GM21515 (cell line): ENCODE data around the gene RPS19.
"Not testable (repeated sequence)": the region's sequence is repeated elsewhere in the genome, so short reads cannot be mapped to it uniquely, and the experiment has no call there.

Experiments
- ATAC-seq: cut with Tn5 transposase; IDR thresholded peaks from one replicate; pipeline ENCODE4 v1.9.1; 2021; ENCODE audit not compliant: unreplicated experiment

Gene RPS19

GRCh38 chr19:41912899-41913537, 53.0 kb downstream of the RPS19 start:
- ATAC-seq = no peak

DNA sequence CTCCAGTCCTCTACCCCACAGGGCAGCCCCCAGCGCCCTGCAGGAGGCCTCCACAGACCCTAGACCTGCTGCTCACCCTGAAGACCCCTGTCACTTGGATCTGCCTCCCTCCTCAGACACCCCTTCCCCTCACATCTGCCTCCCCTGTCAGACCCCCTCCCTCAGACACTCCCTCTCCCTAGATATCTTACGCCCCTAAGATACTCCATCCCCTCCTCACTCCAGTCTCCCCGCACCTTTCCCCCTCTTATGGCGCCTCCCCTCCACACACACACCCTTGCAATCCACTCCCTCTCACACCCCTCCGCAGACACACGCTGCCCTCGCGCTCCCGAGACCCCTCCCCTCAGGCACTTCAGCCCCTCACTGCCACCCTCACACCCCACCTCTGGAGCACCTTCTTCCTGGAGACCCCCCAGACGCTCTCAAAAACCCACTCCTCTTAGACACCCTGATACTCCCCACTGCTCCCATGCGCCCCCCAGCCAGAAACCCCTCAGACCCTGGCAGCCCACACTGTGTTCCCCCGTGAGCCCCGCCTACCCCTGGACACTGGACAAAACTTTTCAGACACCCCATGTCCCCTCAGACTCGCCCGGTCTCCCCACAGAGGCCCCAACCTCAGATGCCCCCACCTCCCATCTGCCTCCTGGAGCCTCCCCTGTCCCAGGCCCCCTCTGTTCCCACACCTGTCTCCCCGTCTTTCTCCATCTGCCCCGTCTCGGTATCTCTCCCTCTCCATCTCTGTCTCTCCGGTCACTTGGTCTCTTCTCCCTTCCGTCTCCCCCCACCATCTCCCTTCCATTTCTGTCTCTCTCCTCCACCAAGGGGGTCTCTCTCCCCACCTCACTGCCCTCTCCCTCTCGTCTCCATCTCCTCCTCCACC, 53.7 kb downstream of the RPS19 start:
- ATAC-seq = no peak

DNA sequence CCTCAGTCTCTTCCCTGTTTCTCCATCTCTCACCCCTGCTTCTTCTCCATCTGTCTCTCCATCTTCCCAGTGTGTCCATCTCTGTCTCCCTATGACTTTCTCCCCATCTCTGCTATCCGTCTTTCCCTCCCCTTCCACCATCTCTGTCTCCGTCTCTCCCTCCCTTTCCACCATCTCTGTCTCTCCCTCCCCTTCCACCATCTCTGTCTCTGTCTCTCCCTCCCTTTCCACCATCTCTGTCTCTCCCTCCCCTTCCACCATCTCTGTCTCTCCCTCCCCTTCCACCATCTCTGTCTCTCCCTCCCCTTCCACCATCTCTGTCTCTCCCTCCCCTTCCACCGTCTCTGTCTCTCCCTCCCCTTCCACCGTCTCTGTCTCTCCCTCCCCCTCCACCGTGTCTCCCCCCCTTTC, 54.4 kb downstream of the RPS19 start:
- not testable (repeated sequence) for ATAC-seq

- no peak for ATAC-seq
Observed at GRCh38 chr19:41915021-41915775, 55.1 kb downstream of the RPS19 start.

GRCh38 chr19:41915776-41916414, 55.8 kb downstream of the RPS19 start:
- no peak for ATAC-seq

- no peak for ATAC-seq
Observed at GRCh38 chr19:41917676-41918075, 57.6 kb downstream of the RPS19 start.

DNA sequence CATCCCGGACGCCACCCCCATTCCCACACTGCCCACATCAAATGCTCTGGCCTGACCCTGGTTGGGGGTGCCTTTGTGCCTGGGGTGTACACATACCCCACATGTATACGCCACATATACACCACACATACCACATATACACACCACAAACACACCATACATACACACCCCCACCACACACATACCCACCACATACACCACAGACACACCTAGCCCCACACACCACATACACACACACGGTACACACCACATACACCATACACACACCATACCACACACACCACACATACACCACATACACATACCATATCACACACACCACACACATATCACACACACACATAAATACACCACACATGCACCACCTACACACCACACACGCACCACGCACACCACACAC, 58.0 kb downstream of the RPS19 start:
- no peak for ATAC-seq

GRCh38 chr19:41918653-41919244, 58.7 kb downstream of the RPS19 start:
- no peak for ATAC-seq

GRCh38 chr19:41919948-41920712, 60.1 kb downstream of the RPS19 start:
- ATAC-seq = no peak

DNA sequence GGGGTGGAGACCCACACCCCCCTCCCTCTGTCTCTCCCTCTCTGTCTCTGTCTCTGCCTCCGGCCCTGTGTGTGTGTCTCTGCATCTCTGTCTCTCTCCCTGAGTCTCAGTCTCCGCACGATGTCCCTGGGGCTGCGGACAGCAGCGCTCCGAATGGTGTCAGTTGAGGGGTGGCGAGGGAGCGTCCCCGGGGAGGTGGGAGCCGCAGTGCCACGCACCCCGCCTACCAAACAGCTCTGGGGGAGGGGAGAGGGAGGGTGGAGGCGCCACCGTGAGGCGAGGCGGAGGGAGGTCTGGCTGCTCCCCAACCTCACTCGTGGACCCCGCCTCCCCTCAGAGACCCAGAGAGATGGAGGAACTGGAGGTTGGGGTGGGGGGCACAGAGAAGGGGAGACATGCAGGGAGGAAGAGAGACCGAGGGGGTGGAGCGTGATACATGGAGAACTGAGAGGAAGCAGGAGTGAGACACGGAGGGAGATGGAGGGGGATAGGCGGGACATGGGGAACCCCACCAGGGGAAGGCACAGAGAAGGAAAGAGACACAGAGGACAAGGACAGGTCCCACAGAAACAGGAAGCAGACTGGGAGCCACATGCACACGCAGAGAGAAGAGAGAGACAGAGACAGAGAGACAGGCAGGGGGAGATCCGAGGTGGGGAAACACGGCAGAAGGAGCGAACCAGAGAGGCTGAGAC, 61.0 kb downstream of the RPS19 start:
- no peak for ATAC-seq

DNA sequence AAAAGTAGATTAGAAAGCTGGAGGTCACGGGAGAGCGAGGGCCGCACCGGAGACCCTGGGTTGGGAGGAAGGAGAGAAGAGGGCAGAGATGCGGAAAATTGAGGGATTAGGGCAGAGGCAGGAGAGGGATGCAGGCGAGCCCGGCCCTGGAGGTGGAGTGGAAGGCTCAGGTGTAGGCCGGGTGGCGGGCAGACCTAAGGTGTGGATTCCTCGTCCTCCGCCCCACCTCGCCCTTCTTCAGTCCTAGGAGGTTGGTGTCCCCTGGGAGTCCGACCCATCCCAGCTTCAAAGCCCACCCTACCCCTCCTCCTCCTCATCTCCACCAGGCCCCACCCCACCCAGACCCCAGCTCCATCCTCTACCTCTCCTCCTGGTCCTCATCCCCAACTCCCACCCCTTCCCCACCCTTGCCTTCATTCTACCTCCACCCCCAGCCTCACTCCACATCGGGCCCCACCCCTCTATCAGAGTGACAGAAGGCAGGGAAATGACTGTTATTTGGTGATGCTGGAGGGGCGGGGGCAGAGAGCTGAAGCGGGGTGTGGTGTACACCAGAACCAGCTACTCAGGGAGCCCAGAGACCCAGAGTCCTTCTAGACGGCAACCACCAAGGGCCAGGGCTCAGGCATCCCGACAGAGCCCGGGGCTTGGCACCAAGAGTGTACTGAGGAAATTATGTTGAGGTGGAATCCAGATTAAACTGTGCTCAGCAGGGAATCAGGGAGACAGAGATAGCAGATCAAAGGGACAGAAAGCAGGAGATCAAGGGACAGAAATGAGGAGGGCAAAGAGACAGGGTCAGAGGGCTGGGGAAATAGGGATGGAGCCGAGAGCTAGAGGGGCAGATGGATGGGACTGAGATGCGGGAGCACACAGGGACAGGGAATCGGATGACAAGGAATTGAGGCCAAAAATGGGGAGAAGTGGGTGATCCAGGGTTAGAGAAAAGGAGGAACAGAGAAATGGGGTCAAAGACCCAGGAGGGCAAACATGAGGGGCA, 61.8 kb downstream of the RPS19 start:
- no peak for ATAC-seq
